ENCODE measurements around the gene AKT2. TPM values are rescaled to one million over a fixed set of nuclear protein-coding genes. Genes with fewer than 3 reads are reported as not detected.

Gene AKT2
- total RNA-seq, 2 experiments from 2014 or later: 139 to 144 TPM

DNA sequence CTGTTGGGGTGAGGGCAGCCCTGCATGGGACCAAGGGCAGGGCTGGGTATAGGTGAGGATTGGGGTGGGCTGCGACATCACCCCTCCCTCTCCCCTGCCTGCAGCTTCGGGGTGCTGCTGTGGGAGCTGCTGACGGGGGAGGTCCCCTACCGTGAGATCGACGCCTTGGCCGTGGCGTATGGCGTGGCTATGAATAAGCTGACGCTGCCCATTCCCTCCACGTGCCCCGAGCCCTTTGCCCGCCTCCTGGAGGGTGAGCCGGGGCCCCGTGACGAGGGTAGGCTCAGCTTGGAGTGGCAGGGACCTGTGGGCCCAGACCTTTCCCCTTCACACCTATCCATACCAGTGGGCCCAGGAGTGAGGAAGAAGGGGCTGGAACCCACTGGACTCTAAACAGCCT is 80.8 kb downstream of the AKT2 start:
- intact Hi-C loops (cut with micrococcal nuclease): no loop called here
- H3K27ac Mint-ChIP-seq: no peak overlapping the region
- H3K9me3 Mint-ChIP-seq: no peaks in the 10 kb centered on the region
- H3K4me3 Mint-ChIP-seq: no peak overlapping the region
- ChIA-PET POLR2A (interaction anchor here (1.0 kb wide), 1 partner anchor 32 kb away, joined by 4 read pairs; no protein-coding TSS in a partner anchor), CTCF (no interaction called here)
- ATAC-seq: no peak
- no peaks in the 10 kb centered on the region for H3K27me3 Mint-ChIP-seq
- TF ChIP-seq, protein P1, sequence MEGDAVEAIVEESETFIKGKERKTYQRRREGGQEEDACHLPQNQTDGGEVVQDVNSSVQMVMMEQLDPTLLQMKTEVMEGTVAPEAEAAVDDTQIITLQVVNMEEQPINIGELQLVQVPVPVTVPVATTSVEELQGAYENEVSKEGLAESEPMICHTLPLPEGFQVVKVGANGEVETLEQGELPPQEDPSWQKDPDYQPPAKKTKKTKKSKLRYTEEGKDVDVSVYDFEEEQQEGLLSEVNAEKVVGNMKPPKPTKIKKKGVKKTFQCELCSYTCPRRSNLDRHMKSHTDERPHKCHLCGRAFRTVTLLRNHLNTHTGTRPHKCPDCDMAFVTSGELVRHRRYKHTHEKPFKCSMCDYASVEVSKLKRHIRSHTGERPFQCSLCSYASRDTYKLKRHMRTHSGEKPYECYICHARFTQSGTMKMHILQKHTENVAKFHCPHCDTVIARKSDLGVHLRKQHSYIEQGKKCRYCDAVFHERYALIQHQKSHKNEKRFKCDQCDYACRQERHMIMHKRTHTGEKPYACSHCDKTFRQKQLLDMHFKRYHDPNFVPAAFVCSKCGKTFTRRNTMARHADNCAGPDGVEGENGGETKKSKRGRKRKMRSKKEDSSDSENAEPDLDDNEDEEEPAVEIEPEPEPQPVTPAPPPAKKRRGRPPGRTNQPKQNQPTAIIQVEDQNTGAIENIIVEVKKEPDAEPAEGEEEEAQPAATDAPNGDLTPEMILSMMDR (IDR thresholded peaks at IDR 0.05): no peak
- DNase-seq: no peak
- H3K36me3 Mint-ChIP-seq (ENCODE audit: low read depth): peaks cover 12% of the 10 kb centered on the region
- H3K4me1 Mint-ChIP-seq (ENCODE audit: low read depth): no peaks in the 10 kb centered on the region

DNA sequence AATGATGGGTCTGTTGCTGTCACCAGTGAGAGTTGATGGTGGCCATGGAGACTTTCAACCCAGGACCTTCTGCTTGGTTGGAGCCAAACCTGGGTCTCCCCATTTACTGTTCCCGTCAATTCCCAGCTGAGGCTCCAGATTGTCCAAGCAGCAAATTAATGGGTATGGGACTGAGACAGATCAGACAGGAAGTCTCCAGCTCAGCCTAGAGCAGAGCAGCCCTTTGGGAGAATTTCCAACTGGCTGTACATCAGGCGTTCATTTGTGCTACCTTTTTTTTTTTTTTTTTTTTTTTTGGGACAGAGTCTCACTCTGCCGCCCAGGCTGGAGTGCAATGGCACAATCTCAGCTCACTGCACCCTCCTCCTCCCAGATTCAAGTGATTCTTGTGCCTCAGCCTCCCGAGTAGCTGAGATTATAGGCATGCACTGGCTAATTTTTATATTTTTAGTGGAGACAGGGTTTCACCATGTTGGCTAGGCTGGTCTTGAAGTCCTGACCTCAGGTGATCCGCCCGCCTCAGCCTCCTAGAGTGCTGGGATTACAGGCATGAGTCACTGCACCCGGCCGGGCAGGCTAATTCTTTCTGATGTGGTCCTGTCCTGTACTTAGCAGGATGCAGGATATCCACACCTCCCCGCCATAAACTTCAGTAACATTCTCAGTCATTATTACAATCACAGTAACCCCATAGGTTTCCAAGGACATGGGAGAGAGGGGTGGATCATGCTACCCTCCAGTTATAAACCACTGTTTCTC is 84.6 kb downstream of the AKT2 start:
- TF ChIP-seq, protein P1 (IDR thresholded peaks at IDR 0.05): no peak
- intact Hi-C loops (cut with micrococcal nuclease): no loop called here
- H3K36me3 Mint-ChIP-seq (ENCODE audit: low read depth): peaks cover 9% of the 10 kb centered on the region
- no peak for DNase-seq
- H3K9me3 Mint-ChIP-seq: no peaks in the 10 kb centered on the region
- CTCF ChIA-PET: interaction anchor here (0.6 to 0.9 kb wide), 2 partner anchors 29 to 61 kb away, joined by 4 read pairs; no protein-coding TSS in a partner anchor
- POLR2A ChIA-PET: no interaction called here
- no peaks in the 10 kb centered on the region for H3K4me1 Mint-ChIP-seq (ENCODE audit: low read depth)
- H3K4me3 Mint-ChIP-seq: no peak overlapping the region
- no peak for ATAC-seq
- H3K27me3 Mint-ChIP-seq: no peaks in the 10 kb centered on the region
- no peak overlapping the region for H3K27ac Mint-ChIP-seq

DNA sequence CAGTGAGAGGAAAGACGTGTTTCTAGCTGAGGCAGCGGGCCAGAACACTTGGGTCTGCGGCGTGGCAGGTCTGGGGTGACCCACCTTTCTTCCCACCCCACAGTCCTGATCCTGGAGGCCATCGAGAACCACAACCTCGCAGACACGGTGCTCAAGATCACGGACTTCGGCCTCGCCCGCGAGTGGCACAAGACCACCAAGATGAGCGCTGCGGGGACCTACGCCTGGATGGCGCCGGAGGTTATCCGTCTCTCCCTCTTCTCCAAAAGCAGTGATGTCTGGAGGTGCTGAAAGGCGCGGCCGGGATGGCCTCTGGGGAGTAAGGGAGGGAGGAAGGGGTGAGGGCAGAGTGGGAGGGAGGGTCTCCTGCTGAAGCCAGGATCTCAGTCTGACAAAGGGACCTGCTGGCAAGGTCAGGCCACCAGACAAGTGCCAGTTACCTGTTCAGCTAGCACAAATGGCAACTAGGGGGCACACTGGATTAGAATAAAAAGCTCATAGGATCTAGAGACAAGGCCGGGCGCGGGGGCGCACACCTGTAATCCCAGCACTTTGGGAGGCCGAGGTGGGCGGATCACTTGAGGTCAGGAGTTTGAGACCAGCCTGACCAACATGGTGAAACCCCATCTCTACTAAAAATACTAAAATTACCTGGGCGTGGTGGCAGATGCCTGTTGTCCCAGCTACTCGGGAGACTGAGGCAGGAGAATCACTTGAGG is 86.7 kb downstream of the AKT2 start:
- H3K27ac Mint-ChIP-seq: no peak overlapping the region
- H3K4me1 Mint-ChIP-seq (ENCODE audit: low read depth): peaks cover 10% of the 10 kb centered on the region
- ChIA-PET POLR2A (no interaction called here), CTCF (no interaction called here)
- intact Hi-C loops (cut with micrococcal nuclease): no loop called here
- H3K4me3 Mint-ChIP-seq: no peak overlapping the region
- DNase-seq: no peak
- peaks cover 4% of the 10 kb centered on the region for H3K36me3 Mint-ChIP-seq (ENCODE audit: low read depth)
- no peak for ATAC-seq
- TF ChIP-seq, protein P1 (IDR thresholded peaks at IDR 0.05): no peak
- no peaks in the 10 kb centered on the region for H3K27me3 Mint-ChIP-seq
- no peaks in the 10 kb centered on the region for H3K9me3 Mint-ChIP-seq

DNA sequence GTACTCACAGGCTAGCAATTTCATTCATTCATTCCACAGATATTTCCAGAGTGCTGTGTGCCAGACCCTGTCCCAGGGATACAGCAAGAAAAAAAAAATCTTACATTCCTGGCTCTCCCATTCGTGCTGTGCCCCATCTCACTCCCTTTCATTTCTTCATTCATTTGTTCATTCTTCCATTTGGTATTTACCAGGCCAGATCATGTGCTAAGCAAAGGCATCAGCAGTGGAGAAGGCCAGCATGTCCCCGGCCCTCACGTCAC is 91.6 kb downstream of the AKT2 start:
- intact Hi-C loops (cut with micrococcal nuclease): no loop called here

More for the DNA sequence above, 91.6 kb downstream of the AKT2 start:
- H3K36me3 Mint-ChIP-seq (ENCODE audit: low read depth): no peaks in the 10 kb centered on the region
- ATAC-seq: no peak
- CTCF ChIA-PET: interaction anchor here (0.9 kb wide), 1 partner anchor 54 kb away, joined by 3 read pairs; no protein-coding TSS in a partner anchor
- no peaks in the 10 kb centered on the region for H3K27me3 Mint-ChIP-seq
- peaks cover 28% of the 10 kb centered on the region for H3K4me1 Mint-ChIP-seq (ENCODE audit: low read depth)
- TF ChIP-seq, protein P1 (IDR thresholded peaks at IDR 0.05): no peak
- H3K4me3 Mint-ChIP-seq: no peak overlapping the region
- POLR2A ChIA-PET: interaction anchor here (1.4 kb wide), 1 partner anchor 9 kb away, joined by 3 read pairs; no protein-coding TSS in a partner anchor
- H3K9me3 Mint-ChIP-seq: no peaks in the 10 kb centered on the region
- DNase-seq: no peak
- H3K27ac Mint-ChIP-seq: no peak overlapping the region
